HepG2 (cell line): ENCODE measurements around the gene UNC5A. TPM values are rescaled to one million over a fixed set of nuclear protein-coding genes. Genes with fewer than 3 reads are reported as not detected.

Source experiments
- ATAC-seq: fragments of 200-7000 bp; cut with Tn5 transposase; 3 replicates; pipeline ENCODE4 v1.9.1; 2020; ENCODE audit warnings: mild to moderate bottlenecking, moderate library complexity
- BruUV-seq: library from RNA; stranded (reverse); fragments of 400-500 nt; replicated peaks from 2 replicates; lab custom pipeline; 2021; lab: Mats Ljungman, UMichigan
- CTCF ChIA-PET: fragments of 300-600 bp; formaldehyde crosslinking; extraction: SDS; loops from one replicate; lab custom pipeline; 2021; ENCODE audit warnings: low total read pairs, inconsistent platforms, low intra/inter-chr PET ratio; lab: Yijun Ruan, JAX
- POLR2A ChIA-PET: fragments of 350-600 bp; sonication (Branson Sonifier 250); formaldehyde crosslinking; loops from one replicate; lab custom pipeline; 2020; ENCODE audit warnings: antibody characterized with exemption, inconsistent platforms; lab: Yijun Ruan, JAX
- DNase-seq: peaks from one replicate; pipeline ENCODE4 v3.0.0-alpha.2; 2015; ENCODE audit warnings: low spot score
- FAIRE-seq: peaks from 3 replicates; lab custom pipeline; 2011; peaks lifted over from hg19 to GRCh38; lab: Jason Lieb, UNC
- H2AFZ ChIP-seq: one replicate; pipeline ENCODE4 v1.6.1; 2011; ENCODE audit warnings: low read length, inconsistent platforms
- H3K27ac ChIP-seq: fragments of 300-600 bp; 3 replicates; pipeline ENCODE4 v1.8.0; 2011; ENCODE audit warnings: mixed run types, mild to moderate bottlenecking, mixed read lengths, low read length, inconsistent platforms; ENCODE audit not compliant: insufficient read depth; ENCODE audit errors: extremely low read length
- H3K27me3 ChIP-seq, 2 experiments: fragments of 200-600 bp in 1 of 2; 2 replicates in 1 of 2; 3 replicates in 1 of 2; pipeline versions ENCODE4 v1.6.0 to v1.8.0; 2011; ENCODE audit warnings: low read length in 2 of 2, mild to moderate bottlenecking in 2 of 2, moderate library complexity in 2 of 2, inconsistent platforms in 1 of 2; ENCODE audit not compliant: insufficient read depth in 2 of 2, control insufficient read depth in 1 of 2
- H3K36me3 ChIP-seq, 2 experiments: fragments of 200-600 bp in 1 of 2; replicated peaks in 1 of 2; 2 replicates in 1 of 2; 3 replicates in 1 of 2; pipeline versions ENCODE4 v1.5.1 to v1.8.0; 2011; ENCODE audit warnings: low read length in 2 of 2, inconsistent platforms in 1 of 2; ENCODE audit not compliant: insufficient read depth in 2 of 2, control insufficient read depth in 1 of 2
- H3K4me1 ChIP-seq: 2 replicates; pipeline ENCODE4 v1.5.1; 2012; ENCODE audit warnings: low read length, inconsistent platforms; ENCODE audit not compliant: insufficient read depth
- H3K4me2 ChIP-seq: 2 replicates; pipeline ENCODE4 v1.6.0; 2011; ENCODE audit warnings: low read depth, low read length, inconsistent platforms
- H3K4me3 ChIP-seq, 3 experiments: fragments of 200-600 bp in 1 of 3; sonication (generic), shearing (Covaris generic) in 1 of 3; replicated peaks in 1 of 3; 2 replicates each; pipeline ENCODE4 v1.5.1; 2011 to 2016; ENCODE audit warnings: low read length in 3 of 3, inconsistent platforms in 2 of 3, low read depth in 2 of 3, mild to moderate bottlenecking in 2 of 3, control low read depth in 1 of 3, mixed read lengths in 1 of 3; ENCODE audit not compliant: insufficient read depth in 1 of 3
- H3K79me2 ChIP-seq: one replicate; pipeline ENCODE4 v1.6.1; 2011; ENCODE audit warnings: low read length, inconsistent platforms; ENCODE audit not compliant: insufficient read depth
- H3K9ac ChIP-seq: 2 replicates; pipeline ENCODE4 v1.6.0; 2011; ENCODE audit warnings: mild to moderate bottlenecking, low read depth, low read length, inconsistent platforms; ENCODE audit not compliant: insufficient read depth
- H3K9me3 ChIP-seq: 2 replicates; pipeline ENCODE4 v1.5.1; 2012; ENCODE audit warnings: mild to moderate bottlenecking, low read length
- H4K20me1 ChIP-seq: 2 replicates; pipeline ENCODE4 v1.6.0; 2011; ENCODE audit warnings: inconsistent platforms, mild to moderate bottlenecking, low read length, moderate library complexity; ENCODE audit not compliant: insufficient read depth
- ZNF260 ChIP-seq: sonication (generic); formaldehyde crosslinking; IDR thresholded peaks from 2 replicates; pipeline ENCODE4 v1.4.0; 2020; ENCODE audit warnings: missing genetic modification reagents, low read depth, mild to moderate bottlenecking, borderline replicate concordance
- ZSCAN25 ChIP-seq: sonication (generic); formaldehyde crosslinking; IDR thresholded peaks from 2 replicates; pipeline ENCODE4 v1.8.0; 2022; ENCODE audit warnings: mild to moderate bottlenecking, missing genetic modification reagents
- WGBS: methylation state at CpG from one replicate; pipeline ENCODE4 v1.1.6; 2017; ENCODE audit warnings: low lambda C conversion rate; 5-methylcytosine and 5-hydroxymethylcytosine counted together
- in situ Hi-C: cut with HindIII; loops from 2 replicates; pipeline ENCODE4 v1.10.0; 2017; ENCODE audit warnings: low pct_unique_long_range_greater_than_20kb; ENCODE audit not compliant: extremely low pct_ligation_motif_present
- intact Hi-C: fragments of 100-400 bp; cut with micrococcal nuclease; formaldehyde crosslinking; loops from one replicate; pipeline ENCODE4 v1.10.0; 2022; ENCODE audit not compliant: unreplicated experiment
- polyA plus RNA-seq, 8 experiments: library from polyadenylated mRNA; depleted of rRNA in 3 of 8; stranded (reverse) in 7 of 8; unstranded in 1 of 8; fragments of >200 nt; fragmentation: Illumina TruSeq in 4 of 8; extraction: Trizol in 4 of 8; gene quantifications; 2 replicates each; pipeline versions ENCODE4 v1.2.1 to v1.2.3, GENCODE V29; 2011 to 2016; ENCODE audit warnings: low read depth in 4 of 8, missing spikeins in 1 of 8, mixed read lengths in 1 of 8; ENCODE audit not compliant: insufficient read depth in 1 of 8
- total RNA-seq, 5 experiments: library from RNA; depleted of rRNA; stranded (reverse); fragments of >200 nt; fragmentation: Illumina TruSeq; extraction: Trizol; gene quantifications; 2 replicates each; pipeline ENCODE4 v1.2.3, GENCODE V29; 2016; ENCODE audit warnings: low read depth in 1 of 5
- TF ChIP-seq, protein P1 (sequence below): sonication (generic); formaldehyde crosslinking; IDR thresholded peaks from 2 replicates; pipeline ENCODE4 v1.9.0; 2021; ENCODE audit warnings: mild to moderate bottlenecking, missing genetic modification reagents

Gene UNC5A
- total and polyA plus RNA-seq, 2 of the 13 experiments (the other 11 are each of a cell fraction or from before 2014, with no cell fraction given): not detected

DNA sequence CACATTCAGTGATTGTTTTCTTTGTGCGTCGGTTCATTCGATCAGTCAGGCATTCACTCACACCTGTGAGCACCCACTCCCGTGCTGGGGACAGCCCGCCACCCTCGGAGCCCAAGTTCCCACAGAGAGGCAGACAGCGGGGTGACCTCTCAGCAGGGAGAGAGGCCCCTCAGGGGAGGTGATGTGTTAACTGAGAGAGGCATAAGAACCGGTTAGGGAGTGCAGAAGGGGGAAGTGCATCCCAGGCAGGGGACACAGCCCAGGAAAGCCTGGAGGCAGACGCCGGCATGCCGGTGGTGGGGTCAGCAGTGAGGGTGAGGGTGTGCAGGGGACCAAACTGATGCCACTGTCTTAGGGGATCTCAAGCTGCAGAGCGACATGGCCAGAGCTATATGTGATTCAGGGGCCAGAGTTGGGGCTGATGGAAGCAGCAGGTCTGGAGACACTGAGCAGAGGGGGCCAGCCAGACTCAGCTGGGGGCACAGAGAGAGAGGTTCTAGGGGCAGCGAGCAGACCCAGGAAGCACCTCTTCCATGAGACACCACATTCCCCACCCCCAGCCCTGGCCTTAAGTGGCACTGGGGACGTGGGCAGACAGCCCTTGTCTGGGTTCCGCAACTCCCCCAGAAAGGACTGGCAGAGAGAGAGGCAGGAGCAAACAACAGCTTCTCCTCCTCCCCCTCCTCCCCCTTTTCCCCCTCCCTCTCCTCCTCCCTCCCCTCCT, 52.8 kb downstream of the UNC5A start:
- ChIA-PET POLR2A (no interaction called here), CTCF (no interaction called here)
- Histone ChIP-seq H3K4me2 (no peak overlapping the region), H3K4me1 (no peaks in the 10 kb centered on the region), H3K79me2 (no peaks in the 10 kb centered on the region), H3K36me3 (no peaks in the 10 kb centered on the region), H4K20me1 (0 out of 2 replicates have a peak, but pooled peaks cover 6% of the 10 kb centered on the region), H3K9ac (no peak overlapping the region), H3K27me3 (peaks cover 35 to 83% of the 10 kb centered on the region in 2 experiments), H3K4me3 (no peak overlapping the region), H3K27ac (no peak overlapping the region), H2AFZ (no peak overlapping the region), H3K9me3 (no peaks in the 10 kb centered on the region)
- in situ Hi-C loops (no loop called here), intact Hi-C loops (no loop called here)
- BruUV-seq: no TSS peak
- 8% methylated on average over 6 of the region's 15 CpGs for WGBS
- ATAC-seq (no peak), DNase-seq (no peak), FAIRE-seq (no peak)
- no peak for TF ChIP-seq ZSCAN25
- no peak for TF ChIP-seq ZNF260 (CRISPR knock-in tag)
- TF ChIP-seq, protein P1, sequence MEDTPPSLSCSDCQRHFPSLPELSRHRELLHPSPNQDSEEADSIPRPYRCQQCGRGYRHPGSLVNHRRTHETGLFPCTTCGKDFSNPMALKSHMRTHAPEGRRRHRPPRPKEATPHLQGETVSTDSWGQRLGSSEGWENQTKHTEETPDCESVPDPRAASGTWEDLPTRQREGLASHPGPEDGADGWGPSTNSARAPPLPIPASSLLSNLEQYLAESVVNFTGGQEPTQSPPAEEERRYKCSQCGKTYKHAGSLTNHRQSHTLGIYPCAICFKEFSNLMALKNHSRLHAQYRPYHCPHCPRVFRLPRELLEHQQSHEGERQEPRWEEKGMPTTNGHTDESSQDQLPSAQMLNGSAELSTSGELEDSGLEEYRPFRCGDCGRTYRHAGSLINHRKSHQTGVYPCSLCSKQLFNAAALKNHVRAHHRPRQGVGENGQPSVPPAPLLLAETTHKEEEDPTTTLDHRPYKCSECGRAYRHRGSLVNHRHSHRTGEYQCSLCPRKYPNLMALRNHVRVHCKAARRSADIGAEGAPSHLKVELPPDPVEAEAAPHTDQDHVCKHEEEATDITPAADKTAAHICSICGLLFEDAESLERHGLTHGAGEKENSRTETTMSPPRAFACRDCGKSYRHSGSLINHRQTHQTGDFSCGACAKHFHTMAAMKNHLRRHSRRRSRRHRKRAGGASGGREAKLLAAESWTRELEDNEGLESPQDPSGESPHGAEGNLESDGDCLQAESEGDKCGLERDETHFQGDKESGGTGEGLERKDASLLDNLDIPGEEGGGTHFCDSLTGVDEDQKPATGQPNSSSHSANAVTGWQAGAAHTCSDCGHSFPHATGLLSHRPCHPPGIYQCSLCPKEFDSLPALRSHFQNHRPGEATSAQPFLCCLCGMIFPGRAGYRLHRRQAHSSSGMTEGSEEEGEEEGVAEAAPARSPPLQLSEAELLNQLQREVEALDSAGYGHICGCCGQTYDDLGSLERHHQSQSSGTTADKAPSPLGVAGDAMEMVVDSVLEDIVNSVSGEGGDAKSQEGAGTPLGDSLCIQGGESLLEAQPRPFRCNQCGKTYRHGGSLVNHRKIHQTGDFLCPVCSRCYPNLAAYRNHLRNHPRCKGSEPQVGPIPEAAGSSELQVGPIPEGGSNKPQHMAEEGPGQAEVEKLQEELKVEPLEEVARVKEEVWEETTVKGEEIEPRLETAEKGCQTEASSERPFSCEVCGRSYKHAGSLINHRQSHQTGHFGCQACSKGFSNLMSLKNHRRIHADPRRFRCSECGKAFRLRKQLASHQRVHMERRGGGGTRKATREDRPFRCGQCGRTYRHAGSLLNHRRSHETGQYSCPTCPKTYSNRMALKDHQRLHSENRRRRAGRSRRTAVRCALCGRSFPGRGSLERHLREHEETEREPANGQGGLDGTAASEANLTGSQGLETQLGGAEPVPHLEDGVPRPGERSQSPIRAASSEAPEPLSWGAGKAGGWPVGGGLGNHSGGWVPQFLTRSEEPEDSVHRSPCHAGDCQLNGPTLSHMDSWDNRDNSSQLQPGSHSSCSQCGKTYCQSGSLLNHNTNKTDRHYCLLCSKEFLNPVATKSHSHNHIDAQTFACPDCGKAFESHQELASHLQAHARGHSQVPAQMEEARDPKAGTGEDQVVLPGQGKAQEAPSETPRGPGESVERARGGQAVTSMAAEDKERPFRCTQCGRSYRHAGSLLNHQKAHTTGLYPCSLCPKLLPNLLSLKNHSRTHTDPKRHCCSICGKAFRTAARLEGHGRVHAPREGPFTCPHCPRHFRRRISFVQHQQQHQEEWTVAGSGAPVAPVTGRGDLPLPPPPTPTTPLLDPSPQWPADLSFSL: no peak
- TF ChIP-seq, all 625 proteins: peak for 0
